ENCODE measurements around the gene CDH13. TPM values are rescaled to one million over a fixed set of nuclear protein-coding genes. Genes with fewer than 3 reads are reported as not detected.
A peak's percentile ranks its signal among the peaks of the same experiment; 100 is the strongest.

The CDH13 gene
- total RNA-seq, 1 donor from 2014 or later = 2.3 TPM

GRCh38 chr16:83409347-83409746 lies 782.6 kb downstream of the CDH13 start:
- TF ChIP-seq, protein P1, sequence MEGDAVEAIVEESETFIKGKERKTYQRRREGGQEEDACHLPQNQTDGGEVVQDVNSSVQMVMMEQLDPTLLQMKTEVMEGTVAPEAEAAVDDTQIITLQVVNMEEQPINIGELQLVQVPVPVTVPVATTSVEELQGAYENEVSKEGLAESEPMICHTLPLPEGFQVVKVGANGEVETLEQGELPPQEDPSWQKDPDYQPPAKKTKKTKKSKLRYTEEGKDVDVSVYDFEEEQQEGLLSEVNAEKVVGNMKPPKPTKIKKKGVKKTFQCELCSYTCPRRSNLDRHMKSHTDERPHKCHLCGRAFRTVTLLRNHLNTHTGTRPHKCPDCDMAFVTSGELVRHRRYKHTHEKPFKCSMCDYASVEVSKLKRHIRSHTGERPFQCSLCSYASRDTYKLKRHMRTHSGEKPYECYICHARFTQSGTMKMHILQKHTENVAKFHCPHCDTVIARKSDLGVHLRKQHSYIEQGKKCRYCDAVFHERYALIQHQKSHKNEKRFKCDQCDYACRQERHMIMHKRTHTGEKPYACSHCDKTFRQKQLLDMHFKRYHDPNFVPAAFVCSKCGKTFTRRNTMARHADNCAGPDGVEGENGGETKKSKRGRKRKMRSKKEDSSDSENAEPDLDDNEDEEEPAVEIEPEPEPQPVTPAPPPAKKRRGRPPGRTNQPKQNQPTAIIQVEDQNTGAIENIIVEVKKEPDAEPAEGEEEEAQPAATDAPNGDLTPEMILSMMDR (IDR thresholded peaks at IDR 0.05; ENCODE audit: unreplicated experiment) = no peak
- no peak overlapping the region for H3K4me3 Mint-ChIP-seq (ENCODE audit: unreplicated experiment)
- DNase-seq (ENCODE audit: low spot score) = no peak
- H3K27me3 Mint-ChIP-seq (ENCODE audit: unreplicated experiment) = peaks cover 2% of the 10 kb centered on the region
- no peak overlapping the region for H3K27ac Mint-ChIP-seq (ENCODE audit: unreplicated experiment)
- H3K4me1 Mint-ChIP-seq (ENCODE audit: unreplicated experiment) = no peaks in the 10 kb centered on the region
- no peaks in the 10 kb centered on the region for H3K36me3 Mint-ChIP-seq (ENCODE audit: low read depth, unreplicated experiment)
- H3K9me3 Mint-ChIP-seq (ENCODE audit: unreplicated experiment) = no peaks in the 10 kb centered on the region

DNA sequence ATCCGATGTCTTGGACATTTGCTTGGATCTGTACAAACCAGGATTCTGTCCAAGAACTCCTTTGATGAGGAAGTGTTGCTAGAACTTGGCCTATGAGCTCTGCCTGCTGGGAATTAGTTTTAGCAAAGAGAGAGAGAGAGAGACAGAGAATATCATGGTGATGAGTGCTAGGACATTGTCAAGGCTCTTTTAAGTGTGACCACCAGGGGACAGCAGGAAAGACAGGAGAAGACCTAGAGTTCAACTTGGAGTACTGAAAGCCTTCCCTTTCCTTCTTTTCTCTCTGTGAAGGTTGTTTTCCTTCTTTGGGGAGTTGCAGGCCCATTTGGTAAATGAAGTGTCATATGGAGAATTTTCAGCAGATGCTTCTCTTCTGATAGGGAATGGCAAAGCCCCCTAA lies 791.8 kb downstream of the CDH13 start:
- no peaks in the 10 kb centered on the region for H3K27me3 Mint-ChIP-seq (ENCODE audit: unreplicated experiment)
- DNase-seq (ENCODE audit: low spot score) = no peak
- H3K27ac Mint-ChIP-seq (ENCODE audit: unreplicated experiment) = no peak overlapping the region
- H3K4me3 Mint-ChIP-seq (ENCODE audit: unreplicated experiment) = no peak overlapping the region
- no peaks in the 10 kb centered on the region for H3K4me1 Mint-ChIP-seq (ENCODE audit: unreplicated experiment)
- no peaks in the 10 kb centered on the region for H3K9me3 Mint-ChIP-seq (ENCODE audit: unreplicated experiment)
- no peaks in the 10 kb centered on the region for H3K36me3 Mint-ChIP-seq (ENCODE audit: low read depth, unreplicated experiment)
- TF ChIP-seq, protein P1 (IDR thresholded peaks at IDR 0.05; ENCODE audit: unreplicated experiment) = peak; percentile 22

DNA sequence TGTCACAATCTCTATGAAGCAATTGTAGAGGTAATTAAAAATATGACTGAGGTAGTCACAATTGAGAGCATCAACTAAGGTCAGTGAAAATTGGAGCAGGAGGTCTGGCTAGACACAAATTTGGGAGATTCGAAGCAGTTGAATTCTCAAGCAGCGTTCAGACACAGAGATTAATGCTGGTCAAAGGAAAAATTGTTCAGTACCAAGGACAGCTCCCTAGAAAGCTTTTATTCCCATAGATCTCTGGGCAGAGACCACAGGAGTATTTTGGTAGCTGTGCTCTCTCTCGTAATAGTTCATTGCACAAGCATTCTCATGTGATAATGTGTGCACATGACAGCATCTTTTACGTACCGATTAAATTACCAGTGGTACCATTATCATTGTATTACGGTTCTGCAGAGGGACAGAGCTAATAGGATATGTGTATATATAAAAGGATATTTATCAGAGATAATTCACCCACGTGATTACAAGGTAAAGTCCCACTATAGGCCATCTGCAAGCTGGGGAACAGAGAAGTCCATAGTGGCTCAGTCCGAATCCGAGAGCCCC lies 793.5 kb downstream of the CDH13 start:
- Mint-ChIP-seq H3K4me1 (ENCODE audit: unreplicated experiment) (no peaks in the 10 kb centered on the region), H3K9me3 (ENCODE audit: unreplicated experiment) (no peaks in the 10 kb centered on the region), H3K4me3 (ENCODE audit: unreplicated experiment) (no peak overlapping the region), H3K27me3 (ENCODE audit: unreplicated experiment) (no peaks in the 10 kb centered on the region), H3K27ac (ENCODE audit: unreplicated experiment) (no peak overlapping the region), H3K36me3 (ENCODE audit: low read depth, unreplicated experiment) (no peaks in the 10 kb centered on the region)
- TF ChIP-seq, protein P1 (IDR thresholded peaks at IDR 0.05; ENCODE audit: unreplicated experiment) = no peak
- peak; percentile 22 for DNase-seq (ENCODE audit: low spot score)

GRCh38 chr16:83433201-83433600 lies 806.4 kb downstream of the CDH13 start:
- DNase-seq (ENCODE audit: low spot score) = no peak
- peaks cover 3% of the 10 kb centered on the region for H3K27me3 Mint-ChIP-seq (ENCODE audit: unreplicated experiment)
- H3K4me1 Mint-ChIP-seq (ENCODE audit: unreplicated experiment) = no peaks in the 10 kb centered on the region
- TF ChIP-seq, protein P1 (IDR thresholded peaks at IDR 0.05; ENCODE audit: unreplicated experiment) = no peak
- no peaks in the 10 kb centered on the region for H3K36me3 Mint-ChIP-seq (ENCODE audit: low read depth, unreplicated experiment)
- H3K9me3 Mint-ChIP-seq (ENCODE audit: unreplicated experiment) = no peaks in the 10 kb centered on the region
- no peak overlapping the region for H3K27ac Mint-ChIP-seq (ENCODE audit: unreplicated experiment)
- no peak overlapping the region for H3K4me3 Mint-ChIP-seq (ENCODE audit: unreplicated experiment)

GRCh38 chr16:83437036-83437435 lies 810.3 kb downstream of the CDH13 start:
- no peaks in the 10 kb centered on the region for H3K36me3 Mint-ChIP-seq (ENCODE audit: low read depth, unreplicated experiment)
- H3K4me1 Mint-ChIP-seq (ENCODE audit: unreplicated experiment) = no peaks in the 10 kb centered on the region
- no peak for DNase-seq (ENCODE audit: low spot score)
- H3K27me3 Mint-ChIP-seq (ENCODE audit: unreplicated experiment) = peaks cover 3% of the 10 kb centered on the region
- no peaks in the 10 kb centered on the region for H3K9me3 Mint-ChIP-seq (ENCODE audit: unreplicated experiment)
- no peak overlapping the region for H3K4me3 Mint-ChIP-seq (ENCODE audit: unreplicated experiment)
- H3K27ac Mint-ChIP-seq (ENCODE audit: unreplicated experiment) = no peak overlapping the region
- TF ChIP-seq, protein P1 (IDR thresholded peaks at IDR 0.05; ENCODE audit: unreplicated experiment) = no peak

All from endothelial cell (in vitro differentiated cells).